GM20431 (cell line): ENCODE data around the gene SEMA4C.

Experiments used
- in situ Hi-C: fragments of 300-500 bp; cut with MseI, MboI; formaldehyde crosslinking; loops from one replicate; pipeline ENCODE4 v1.15.0; 2020; ENCODE audit warnings: low sequenced_read_pairs; ENCODE audit not compliant: unreplicated experiment

SEMA4C gene

DNA sequence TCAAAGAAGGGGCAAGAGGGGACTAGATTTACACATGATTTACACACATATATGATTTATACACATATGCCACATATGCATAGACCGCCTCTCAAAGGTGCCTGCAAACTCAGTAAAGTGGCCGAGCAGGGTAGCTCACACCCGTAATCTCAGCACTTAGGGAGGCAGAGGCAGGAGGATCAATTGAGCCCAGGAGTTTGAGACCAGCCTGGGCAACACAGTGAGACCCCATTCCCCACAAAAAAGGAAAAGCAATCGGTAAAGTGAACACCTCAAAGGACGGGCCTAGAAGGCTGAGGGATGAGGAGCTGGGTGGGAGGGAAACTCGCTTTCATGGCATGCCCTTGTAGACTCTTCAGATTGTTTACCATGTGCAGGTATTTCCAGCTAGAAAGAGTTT lies 17.2 kb downstream of the SEMA4C start:
- in situ Hi-C loops, result loop anchor here (10.0 kb wide), 1 partner anchor 102 kb away; no protein-coding TSS in a partner anchor

DNA sequence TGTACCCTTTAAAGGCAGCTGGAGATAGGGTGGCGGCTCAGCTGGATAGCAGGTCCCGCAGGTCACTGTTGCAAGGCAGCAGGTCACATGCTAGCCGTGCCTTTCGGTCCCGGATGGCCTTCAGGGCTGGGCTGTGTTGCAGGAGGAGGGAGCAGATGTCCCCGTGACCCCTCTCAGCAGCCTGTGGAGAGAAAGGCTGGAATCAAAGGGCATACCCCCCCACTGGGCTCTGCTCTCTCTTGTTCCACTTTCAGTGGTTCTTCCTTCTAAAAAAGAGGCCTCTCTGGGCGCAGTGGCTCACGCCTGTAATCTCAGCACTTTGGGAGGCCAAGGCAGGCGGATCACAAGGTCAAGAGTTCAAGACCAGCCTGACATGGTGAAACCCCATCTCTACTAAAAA lies 21.6 kb downstream of the SEMA4C start:
- in situ Hi-C loops, result no loop called here

DNA sequence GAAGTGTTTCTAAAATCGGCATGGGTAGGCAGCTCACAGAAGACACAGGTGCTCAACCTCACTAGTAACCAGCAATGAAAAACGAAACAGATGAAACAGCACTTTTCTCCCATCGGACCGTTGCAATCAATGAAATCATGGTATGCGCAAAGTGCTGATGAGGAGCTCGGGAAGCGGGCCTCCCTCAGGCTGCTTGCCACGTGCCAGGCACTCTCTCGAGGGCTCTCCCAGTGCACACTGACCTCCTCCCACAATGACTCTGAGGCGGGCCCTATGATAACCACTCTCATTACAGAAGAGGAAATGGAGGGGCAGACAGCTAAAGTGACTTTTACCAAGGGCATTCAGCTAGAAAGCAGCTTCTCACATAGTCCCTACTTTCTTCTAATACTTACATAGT lies 22.3 kb downstream of the SEMA4C start:
- in situ Hi-C loops, result no loop called here

DNA sequence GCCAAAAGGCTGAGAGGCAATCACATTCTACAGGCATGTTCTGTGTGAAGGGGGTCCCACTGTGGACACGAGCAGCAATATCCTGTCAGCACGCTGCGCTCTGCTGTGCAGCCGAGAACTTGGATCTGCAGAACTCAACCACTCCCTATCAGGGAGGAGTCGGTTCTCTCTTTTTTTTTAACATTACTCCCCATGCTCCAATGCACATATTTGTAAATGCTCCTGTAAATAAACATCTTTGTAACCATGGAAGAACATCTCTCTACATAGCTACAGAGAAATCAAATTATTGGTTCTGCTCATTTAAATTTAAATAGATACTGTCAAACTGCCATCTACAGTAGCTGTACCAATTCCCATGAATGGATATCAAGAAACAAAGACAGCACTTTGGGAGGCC lies 23.1 kb downstream of the SEMA4C start:
- in situ Hi-C loops, result no loop called here

DNA sequence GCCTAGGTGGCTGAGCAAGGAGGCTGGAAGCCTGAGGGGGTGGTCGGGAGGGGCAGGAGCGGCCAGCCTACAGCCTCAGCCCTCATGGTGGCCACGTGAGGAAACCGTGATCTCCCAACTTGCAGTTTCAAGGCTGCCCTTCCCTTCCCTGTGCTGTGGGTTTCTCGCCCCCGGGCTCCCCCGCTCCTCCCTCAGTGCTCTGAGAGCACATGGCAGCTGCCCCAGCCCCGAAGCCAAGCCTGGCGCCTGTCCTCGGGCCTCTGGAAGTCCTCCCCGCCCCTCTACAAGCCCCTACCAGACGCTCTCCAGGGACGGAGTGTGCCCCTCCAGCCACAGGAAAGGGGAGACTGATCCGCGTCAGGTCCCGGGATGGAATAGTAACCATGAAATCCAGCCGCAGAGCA lies 25.5 kb downstream of the SEMA4C start:
- in situ Hi-C loops, result no loop called here

DNA sequence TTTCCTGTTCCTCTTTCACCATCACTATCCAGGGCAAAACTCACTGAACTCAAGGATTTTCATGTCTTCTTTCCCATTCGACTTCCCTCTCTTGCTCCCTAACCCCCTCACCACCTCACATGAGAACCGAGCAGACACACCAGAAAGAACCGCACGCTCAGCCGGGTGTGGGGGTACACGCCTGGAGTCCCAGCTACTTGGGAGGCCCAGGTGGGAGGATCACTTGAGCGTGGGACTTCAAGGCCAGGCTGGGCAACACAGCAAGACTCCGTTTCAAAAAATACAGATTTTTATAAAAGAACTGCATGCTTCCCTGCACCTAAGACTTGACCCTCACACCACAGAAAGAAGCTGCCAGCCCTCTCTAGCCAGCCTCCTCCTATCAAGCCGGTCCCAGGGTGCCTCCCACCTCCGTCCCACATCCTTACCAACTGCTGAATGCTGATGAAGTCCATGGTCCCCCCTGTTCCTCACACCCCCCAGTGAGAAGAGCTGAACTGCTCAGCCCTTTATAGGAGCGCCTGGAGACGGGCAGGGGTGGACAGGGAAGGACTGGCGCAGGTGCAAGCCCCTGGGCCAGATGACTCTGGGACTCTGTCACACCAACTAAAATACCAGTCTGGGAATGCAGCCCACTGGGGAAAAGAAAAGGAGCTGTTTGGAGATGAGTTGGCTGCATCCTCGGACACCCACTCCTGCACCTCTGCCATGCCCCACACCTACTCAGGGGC lies 26.2 kb downstream of the SEMA4C start, which contains the start of gene ANKRD23:
ANKRD23 (minus strand) TSS at position 484 of the 731 bp plus-strand sequence; CDS start at position 455, 29 bp downstream.
- in situ Hi-C loops, result no loop called here

DNA sequence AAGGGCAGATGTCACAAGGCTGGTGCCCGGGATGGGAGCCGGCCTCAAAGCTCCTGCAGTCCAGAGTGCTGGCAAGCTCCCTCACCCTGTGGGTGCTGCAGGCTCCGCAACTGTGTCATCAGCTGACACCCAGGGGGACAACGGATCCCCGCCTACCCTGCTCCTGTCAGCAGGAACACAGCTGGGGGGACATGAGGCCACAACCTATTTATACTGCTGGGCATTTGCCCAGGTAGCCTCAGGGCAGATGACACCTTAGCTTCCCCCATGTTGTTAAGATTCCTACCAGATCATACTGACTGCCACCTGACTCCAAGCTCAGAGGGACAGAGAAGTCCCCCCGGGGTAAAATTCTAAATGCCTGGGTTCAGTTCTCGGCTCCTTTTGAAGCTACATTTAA lies 27.3 kb downstream of the SEMA4C start:
- in situ Hi-C loops, result no loop called here

DNA sequence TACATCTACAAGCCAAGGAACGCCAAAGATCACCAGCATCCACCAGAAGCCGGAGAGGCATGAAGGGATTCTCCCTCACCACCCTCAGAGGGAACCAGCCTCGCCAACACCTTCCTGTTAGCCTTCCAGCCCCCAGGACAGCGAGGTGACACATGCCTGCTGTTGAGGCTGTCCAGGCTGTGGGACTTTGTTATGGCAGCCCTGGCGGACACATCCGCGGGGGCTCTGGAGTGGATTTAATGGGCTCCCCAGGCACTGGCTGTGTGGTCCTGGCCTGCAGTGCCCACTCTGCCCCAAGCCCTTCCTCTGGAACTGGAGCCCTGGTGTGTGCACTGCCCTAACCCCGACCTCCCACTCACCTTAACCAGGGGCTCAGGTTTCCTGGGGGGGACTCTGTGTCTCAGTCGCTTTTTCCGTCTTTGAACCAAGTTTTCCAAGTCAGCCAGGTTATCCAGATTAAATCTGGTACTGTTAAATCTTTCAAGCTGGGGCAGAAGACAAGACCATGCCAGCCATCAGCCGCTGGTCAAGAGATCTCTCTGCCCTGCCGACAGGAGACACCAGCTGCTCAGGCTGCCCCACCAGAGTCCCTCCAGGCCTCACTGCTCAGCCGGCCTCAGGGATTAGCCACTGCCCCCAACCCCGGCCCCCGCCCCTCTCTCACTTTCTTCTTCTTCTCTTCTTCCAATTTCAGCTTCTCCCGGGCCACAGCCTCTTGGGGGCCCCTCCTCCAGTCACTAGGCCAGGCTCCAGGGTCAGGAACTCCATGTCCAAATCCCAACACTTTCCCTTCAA lies 28.0 kb downstream of the SEMA4C start:
- in situ Hi-C loops, result no loop called here

DNA sequence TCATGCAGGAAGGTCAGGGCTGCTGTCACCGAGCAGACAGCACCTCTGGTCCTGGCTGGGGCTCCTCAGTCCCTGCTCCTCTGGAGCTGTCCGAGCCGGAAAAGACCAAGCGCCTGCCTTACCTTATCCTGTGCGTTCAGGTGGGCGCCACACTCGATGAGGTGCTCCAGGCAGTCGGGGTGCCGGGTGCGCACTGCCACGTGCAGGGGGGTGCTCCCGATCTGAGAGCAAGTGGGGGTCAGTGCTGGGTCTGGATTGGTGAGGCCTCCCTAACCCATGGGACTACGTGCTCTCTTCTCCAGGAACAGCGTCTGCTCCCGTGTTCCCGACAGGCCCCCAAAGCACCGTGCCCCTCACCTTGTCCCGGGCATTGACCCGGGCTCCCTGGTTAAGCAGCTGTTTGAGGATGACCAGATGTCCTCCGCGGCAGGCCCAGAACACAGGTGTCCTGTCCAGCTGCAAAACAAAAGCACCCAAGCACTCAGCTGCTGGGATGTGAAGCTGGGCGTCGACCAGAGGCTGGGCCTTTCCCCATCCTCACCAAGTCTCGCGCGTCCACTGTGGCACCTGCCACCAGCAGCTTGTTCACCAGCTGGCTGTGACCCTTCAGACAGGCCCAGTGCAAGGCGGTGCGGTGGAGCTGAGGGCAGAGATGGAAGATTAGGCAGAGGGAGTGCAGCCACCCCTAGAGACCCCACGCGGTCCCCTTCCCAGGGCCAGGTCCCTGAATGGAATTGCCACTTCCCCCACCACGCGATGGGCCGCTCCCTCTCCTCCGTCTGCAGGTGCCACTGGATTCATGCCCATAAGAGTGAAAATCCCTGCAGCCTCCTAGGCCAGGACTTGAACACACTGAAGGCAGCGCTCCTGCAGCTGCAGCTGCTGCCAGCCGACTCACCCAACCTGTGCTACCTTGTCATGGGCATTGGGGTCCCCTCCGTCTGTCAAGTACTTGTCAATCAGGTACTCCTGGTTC lies 29.7 kb downstream of the SEMA4C start:
- in situ Hi-C loops, result no loop called here

DNA sequence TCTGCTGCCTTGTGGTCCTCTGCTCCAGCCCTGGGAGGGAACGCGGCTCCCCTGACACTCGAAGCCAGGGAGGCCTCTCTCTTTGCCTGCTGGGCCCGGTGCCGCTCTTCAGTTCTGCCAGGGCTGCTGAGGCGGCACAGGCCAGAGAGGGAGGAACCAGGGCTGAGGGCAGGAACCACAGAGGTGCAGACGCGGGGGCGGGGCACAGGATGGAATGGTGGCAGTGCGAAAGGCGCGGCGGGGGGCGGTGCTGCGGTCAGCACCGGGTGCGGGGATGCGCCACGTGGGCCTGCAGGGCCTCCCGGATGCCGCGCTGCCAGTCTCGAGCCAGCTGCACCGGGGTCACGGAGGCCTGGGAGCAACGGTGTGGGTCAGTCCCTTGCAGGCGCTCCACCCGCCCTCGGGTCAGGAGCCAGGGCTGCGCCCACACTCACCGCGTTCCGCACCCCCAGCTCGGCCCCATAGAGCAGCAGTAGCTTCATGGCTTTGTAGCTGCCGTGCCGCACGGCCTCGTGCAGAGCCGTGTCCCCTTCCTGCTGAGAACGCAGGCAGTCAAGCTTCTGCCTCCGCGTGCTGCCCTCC lies 30.5 kb downstream of the SEMA4C start:
- in situ Hi-C loops, result no loop called here

DNA sequence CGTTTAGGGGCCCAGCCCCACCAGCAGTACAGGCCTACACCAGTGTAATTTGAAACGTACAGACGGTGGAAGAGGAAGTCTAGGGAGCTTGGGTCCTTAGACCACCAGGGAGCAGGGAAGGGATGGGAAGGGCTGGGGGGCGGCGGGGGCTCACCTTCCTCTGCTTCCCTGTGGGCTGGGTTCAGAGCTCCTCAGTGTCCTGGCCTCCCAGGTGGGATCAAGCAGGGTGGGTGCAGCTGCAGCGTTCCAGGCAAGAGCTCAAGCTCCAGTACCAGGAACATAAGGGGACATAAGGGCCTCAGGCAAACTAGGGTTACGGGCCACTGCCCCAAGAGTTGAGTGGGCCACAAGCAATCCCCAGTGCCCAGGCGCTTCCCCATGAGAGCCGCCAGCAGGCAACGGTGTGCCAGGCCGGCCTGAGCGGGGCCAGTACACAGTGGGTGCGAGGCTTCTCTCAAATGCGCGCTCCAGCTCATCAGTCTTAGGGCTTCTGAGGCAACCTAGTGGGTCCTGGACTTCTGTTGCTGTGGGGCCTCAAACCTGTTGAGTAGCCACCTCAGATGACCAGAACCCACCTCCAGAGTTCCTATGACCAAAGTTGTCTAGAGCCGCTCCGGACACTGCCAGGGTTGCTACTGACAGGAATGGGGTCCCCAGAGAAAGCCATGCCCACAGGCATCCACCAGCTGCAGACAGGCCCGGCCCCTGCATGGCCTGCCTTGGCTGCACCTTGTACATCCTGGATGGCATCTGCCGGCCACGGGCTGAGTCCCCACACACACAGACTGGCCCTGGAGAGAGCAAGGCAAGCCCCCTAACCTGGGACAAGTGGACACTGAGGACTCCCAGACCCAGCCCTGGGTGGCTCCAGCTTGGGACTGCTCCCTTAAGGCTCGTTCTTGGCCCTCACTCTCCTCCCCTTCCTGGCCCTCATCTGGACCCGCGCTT lies 31.3 kb downstream of the SEMA4C start:
- in situ Hi-C loops, result no loop called here

DNA sequence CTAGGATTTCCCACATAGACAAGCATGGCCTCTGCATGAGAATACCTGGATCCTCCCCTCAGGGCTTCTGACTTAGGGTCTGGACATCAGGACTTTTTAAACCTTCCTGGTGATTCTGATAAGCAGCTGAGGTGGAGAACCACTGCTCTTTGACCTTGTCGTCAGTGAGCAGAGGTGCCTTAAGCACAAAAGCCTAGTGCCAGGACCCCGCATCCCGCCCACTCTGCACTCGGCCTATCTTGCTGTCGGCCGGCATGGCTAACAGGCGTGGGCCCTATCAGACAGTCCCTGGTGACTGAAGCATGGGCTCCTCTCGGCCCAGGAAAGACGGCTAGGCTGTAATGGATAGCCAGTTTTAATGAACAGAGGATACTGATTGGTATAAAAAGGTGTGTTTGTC lies 32.3 kb downstream of the SEMA4C start:
- in situ Hi-C loops, result no loop called here

DNA sequence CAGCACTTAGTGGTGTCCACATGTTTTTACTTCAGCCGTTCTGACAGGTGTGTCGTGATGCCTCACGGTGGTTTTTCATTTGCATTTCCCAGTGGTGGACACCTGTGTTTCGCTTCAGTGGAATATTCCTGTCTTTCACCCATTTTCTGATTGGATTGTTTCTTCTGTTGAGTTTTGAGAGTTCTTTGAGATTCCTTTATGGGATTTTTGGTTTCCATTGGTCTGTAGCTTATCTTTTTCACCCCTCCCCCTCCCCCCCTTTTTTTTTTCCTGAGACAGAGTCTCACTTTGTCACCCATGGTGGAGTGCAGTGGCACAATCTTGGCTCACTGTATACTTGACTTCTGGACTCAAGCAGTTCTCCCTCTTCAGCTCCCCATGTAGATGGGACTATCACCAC lies 34.0 kb downstream of the SEMA4C start:
- in situ Hi-C loops, result no loop called here

DNA sequence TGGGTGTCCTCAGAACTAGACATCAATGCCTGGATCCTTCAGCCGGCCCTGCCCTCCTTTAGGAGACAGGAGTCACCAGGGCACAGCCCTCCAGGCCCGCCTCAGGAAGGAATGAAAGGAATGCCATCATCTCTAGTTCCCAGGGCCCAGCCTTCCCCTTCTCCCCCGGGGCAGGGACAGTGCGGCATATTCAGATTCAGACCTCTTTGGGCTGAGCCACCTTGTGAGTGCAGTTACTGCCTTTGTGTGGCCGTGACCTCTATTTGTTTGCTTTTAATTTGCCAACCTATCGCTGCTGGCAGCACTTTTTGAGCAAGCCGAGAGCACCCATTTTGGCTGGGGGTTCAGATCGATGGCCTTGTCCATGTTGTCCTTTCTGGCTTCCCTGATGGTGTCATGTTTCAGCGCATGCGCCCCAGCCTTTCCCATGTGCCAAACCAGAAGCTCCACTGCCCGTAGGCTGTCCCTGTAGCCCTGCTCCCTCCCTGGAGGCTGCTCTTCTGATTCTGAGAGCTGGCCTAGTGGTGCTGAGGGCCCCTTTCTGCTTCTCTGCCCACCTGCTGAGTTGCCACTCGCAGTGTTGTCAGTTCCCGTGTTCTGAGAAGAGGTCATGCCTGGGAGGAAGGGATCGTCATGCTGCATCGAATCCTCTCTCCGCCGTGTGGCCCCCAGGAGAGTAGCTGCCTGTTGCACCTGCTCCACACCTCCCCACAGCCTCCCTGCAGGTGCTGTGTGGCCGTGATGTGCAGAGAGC lies 36.9 kb downstream of the SEMA4C start:
- in situ Hi-C loops, result no loop called here

DNA sequence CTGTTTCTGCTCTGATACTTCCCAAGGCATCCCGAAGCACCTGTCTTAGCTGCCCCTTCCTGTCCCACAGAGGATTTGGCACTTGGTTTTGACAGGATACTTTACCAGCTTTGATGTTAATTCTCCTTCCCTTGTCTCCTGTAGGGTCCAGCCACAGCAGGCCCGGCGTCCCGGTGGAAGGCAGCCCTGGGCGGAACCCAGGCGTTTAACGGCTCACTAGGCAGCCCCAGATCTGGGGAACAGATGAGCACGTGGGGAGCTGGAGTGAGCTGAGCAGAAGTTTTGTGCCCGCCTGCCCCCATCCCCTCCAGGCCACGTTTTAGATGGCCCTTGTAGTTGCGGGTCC lies 37.5 kb downstream of the SEMA4C start:
- in situ Hi-C loops, result no loop called here

DNA sequence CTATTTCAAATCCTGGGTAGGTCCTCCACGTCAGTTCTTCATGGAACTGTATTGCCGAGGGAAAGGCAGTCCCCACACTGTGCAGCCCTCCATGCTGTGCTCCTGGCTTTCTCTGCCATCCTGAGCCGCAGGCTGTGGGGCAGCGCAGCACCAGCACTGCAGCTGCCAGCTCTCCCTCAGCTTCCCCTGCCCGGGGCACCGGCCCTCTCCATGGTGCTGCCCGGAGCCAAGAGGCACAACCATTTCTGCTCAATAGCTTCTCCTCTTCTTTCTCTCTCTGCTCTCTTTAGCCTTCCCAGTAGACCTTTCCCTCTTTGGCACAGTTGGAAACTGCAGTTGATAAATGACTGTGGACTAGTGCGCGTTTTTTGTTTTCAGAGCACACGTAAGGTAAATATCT lies 38.2 kb downstream of the SEMA4C start:
- in situ Hi-C loops, result no loop called here

DNA sequence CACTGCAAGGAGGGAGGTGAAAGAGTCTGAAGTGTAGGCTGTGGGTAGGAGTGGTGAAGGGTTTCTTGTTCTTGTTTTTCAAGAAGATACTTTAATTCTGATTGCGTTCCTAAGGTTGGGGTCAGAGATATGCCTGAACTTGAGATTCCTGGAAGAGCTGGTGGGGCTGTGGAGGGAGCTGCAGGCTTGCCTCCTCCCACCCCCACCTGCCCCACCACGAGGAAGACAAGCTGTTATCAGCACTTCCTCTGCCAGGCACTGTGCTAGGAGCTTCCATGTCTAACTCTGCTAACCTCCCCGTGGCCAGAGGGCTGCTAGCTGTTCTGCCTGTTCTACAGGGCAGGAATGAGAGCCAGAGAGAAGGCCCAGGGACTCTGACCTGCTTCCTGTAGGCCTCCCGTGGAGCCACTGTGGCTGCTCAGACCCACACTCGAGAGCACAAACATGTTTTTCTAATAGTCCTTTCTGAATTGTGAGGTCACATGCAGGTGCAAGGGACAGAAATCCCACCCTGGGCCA lies 39.8 kb downstream of the SEMA4C start:
- in situ Hi-C loops, result no loop called here

DNA sequence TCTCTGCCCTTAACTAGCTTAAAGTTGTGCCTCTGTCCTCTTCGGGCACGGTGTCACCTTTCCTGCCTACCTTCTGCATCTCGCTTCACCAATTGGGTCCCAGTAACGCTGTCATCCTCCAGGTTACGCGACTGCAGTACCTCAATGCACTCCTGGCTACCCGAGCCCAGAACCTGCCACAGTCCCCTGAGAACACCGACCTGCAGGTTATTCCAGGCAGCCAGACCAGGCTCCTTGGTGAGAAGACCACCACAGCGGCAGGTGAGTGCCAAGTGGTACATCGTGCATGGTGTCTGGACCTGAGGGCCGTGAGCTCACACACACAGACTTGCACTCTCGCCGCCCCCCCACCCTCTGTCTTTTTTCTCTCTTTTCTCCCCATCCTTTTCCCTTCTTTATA lies 41.0 kb downstream of the SEMA4C start:
- in situ Hi-C loops, result no loop called here
